ENCODE data around the gene PLXNA2.

Gene PLXNA2

DNA sequence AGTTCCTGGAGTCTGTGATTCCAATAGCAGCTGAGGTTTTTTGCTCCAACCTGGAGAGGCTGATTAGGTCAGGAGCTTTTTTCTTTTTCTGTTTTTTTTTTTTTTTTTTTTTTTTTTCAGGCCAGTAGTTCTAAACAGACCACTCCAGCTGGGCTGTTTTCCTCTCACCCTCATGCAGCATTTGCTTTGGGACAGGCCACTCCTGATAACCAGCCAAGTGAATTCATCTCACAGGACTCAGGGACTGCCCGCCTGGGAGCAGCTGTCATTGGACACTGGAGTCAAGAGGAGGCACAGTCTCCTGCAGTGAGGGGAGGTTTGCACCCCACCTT, 22.9 kb downstream of the PLXNA2 start:
- DNase-seq (ENCODE audit: low spot score) = no peak

DNA sequence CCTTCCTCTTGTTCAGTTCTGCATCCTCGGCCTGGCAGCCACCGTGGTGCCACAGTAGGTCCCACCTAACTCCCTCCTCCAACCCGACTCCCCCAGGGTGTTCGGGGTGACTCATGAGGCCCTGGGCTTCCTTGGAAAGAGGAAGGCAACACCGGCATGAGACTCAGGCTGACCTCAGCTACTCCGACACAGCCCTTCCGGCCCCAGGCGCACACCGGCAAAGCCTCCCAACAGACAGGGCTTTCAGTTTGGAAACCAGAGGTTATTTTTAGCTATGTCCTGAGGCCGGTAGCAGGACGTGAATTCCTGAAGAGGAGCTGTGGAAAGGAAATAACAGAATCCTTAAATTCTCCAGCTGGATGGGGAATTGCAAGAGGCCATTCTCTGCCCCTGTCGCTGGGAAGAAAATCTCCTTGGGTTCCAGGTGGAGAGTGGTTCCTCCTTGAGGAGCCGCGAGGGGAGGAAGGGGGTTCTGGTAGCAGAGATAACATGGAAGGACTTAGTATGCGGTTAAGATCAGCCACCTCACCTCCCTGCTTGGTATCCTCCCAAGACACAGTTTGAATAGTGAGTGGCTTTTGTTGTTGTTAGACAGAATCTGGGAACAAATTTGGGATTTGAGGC, 24.4 kb downstream of the PLXNA2 start:
- DNase-seq (ENCODE audit: low spot score) = no peak

DNA sequence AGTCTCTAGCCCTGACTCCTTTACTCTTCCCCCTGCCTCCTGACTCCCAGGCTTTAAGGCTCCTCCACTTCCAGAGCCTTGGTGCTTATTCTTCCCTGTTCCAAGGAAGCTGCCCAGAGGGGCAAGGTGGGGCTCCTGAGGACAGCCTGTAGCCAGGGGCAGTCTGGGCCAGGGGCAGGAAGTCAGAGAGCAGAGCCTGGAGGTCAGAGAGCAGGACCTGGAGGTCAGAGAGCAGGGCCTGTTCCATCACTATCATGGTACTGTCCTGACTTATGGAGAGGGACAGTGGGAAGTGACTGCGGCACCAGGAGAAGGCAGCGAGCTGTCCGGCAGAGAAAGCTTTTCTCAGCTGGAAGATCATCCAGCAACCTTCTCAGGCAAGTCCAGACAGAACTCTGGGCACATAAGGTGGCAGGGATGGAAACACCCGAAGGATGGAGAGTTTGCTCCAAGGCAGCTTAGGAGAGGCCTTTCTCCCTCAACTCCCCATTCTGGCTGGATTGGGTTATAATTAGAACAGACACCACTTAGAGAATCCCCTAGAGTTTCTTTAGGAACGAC, 25.0 kb downstream of the PLXNA2 start:
- no peak for DNase-seq (ENCODE audit: low spot score)

DNA sequence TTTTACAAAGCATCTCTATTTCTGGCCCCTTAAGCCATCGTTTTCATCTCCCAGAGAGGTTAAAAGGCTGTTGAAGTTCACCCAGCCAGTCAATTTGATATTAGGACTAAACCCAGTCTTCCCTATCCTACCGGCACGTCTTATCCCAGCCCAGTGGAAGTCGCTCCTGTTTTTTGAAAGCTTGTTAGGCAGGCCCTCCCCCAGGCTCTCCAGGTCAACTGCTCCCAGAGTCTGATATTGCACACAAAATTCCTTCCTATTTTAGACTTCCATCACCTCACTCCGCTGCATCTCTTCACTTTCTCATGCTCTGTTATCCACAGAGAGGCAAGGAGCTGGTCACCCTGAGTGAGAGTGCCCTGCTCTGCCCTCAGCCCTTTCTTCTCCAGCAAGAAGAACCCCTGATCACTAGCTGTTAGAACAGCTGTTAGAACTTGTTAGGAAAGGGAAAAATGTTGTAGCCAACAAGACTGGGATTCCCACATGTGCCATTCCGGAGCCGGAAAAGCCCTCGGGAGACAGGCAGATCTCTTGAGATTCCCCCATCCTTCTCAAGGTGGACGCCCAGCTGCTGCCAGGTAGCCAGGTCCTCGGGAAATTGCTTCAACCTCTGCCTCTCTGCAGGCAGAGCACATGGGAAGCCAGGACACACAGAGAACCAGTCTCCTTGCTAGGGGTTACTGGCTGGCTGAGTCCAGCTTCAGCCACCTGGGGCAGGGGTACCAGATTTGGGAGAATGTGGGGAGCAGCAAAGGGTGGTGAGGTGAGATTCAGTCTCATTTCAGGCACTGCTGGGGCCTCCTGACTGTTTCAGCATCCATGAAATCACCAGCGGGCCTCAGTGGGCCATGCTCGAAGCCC, 25.7 kb downstream of the PLXNA2 start:
- no peak for DNase-seq (ENCODE audit: low spot score)

DNA sequence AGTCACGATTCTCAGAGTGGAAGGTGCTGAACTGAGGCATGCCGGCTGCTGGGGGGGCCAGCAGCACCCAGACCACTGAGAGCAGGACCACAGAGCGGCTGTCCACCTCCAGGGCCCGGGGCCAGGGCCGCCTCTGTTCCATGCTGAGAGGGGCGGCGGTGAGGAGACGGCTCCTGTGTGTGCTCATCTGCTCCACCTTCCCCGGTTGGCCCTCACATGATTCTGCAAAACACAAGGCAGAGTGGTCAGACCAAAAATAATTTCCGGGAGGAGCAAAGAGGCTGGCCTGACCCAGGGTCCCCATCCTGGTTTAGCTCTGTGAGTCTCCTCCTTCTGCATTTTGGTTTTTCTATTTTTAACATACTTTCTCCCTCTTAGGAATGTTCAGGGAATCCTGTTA, 26.4 kb downstream of the PLXNA2 start:
- no peak for DNase-seq (ENCODE audit: low spot score)

DNA sequence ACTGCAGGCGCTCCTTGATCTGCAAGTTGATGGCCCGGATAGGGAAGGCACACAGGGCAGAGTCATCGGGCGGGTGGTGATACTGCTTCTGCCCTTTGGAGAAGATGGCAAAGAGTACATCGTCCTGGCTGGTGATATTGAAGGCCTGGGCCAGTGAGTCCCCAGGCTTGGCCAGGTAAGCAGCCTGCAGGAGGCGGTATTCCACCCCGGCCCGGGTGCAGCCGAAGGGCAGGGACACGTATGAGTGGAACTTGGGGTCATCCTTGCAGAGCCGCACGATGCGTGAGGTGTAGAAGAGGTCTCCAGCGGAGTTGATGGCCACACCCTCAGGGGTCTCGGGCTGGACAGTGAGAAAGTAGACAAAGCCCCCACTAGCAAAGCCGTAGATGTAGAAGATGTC, 27.4 kb downstream of the PLXNA2 start:
- no peak for DNase-seq (ENCODE audit: low spot score)

DNA sequence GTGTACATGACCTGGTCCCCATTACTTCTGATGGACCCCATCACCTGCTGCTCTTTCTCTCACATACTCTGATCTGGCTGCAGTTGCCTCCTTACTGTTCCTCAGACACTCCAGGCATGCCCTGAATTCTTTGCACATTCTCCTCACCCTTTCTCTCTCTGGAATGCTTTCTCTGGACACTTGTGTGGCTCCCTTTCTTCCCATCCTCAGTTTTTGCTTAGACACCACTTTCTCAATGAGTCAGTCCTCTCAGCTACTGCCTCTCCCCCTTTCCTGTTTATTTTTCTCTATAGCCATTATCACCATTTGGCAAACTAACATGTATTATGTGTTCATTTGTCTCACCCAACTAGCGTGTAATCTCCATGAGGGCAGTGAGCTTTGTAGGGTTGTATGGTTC, 28.1 kb downstream of the PLXNA2 start:
- DNase-seq (ENCODE audit: low spot score) = no peak

DNA sequence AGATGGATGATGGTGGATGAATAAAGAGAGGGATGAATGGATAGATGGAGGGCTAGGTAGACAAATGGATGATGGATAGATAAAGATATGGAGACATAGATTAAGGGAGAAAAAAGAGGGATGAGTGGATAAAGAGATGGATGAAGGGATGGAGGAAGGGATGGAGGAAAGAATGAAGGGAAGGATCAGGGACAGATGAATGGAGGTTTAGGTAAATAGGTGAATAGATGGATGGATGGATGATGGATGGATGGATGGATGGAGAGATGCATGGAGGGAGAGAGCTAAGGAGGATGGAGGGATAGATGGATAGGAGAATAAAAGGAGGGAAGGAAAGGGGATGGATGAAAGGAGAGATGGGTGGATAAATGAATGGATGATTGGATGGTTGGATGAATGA, 28.8 kb downstream of the PLXNA2 start:
- no peak for DNase-seq (ENCODE audit: low spot score)

DNA sequence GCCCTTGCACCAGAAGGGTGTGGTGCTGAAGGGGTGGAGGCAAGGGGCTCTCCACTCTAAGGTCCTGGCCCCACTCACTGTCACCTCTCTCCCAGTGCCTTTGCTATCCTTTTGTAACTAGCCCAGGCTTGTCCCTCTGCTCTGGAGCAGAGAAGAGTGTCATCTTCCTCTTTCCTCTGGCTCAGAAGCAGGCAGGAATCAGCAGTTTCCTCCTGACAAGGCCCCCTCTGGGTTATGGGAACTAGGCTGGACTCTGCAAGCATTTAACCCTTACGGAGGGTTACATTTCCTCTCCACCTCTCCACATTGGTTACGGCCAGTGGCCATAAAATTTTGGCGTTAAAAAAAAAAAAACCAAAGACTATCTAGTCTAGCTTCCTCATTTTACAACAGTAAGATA, 30.4 kb downstream of the PLXNA2 start:
- no peak for DNase-seq (ENCODE audit: low spot score)

DNA sequence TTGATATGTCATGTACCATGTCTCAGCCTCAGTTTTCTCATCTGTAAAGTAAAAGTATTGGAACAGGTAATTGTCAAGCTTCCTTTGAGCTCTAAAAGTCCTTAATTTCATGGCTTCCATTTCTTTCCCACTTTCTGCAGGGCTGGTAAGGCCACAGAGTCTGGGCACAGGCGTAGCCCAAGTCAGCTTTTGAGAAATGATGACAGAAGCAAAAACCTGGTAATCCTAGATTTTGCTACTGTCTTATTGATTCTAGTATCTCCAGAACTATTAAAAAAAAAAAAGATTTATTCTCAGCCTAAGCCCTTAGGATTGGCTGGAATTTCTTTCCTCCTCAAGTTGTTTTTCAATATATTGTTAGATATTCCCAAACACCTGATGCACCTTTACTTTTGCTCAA, 31.3 kb downstream of the PLXNA2 start:
- no peak for DNase-seq (ENCODE audit: low spot score)

DNA sequence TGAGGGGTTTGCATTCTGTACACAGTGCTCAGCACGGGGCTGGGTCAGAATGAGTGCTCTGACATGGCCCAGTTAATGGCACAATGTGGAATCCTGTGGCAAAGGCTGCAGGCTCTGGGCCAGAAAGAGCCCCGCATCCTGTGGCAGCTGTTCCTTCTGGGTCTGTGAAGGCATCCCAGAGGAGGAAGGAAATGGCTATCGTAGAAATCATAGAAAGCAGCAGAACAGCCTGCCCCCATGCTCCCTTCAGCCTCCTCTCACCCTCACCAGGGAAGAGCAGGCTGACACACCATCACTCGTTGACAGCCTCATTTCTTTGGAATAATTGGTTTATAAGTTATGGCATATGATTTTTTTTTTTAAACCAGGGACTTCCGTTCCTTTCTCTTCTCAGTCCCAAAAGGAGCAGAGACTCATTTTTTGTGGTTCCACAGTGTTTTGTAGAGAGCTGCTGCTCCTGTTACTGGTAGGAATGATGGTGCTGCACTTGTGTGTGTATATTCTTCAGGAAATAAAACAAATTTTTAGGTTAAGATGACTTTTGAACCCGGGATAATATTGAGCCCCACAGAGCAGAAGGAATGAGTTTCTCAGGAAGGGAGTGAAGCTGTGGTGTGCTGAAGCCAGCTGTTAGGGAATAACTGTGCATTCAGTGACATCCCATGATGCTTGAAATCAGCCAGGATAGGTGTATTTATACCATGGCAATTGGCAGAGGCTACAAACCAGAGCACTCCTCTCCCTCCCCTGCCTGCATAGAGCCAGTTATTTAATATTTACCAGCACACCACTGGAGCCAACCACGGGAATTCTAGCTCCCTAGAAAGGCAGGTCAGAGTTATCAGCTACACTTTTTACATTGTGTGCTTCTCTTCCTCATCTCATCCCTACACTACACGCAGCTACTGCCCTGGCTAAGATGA, 32.0 kb downstream of the PLXNA2 start:
- DNase-seq (ENCODE audit: low spot score) = no peak

DNA sequence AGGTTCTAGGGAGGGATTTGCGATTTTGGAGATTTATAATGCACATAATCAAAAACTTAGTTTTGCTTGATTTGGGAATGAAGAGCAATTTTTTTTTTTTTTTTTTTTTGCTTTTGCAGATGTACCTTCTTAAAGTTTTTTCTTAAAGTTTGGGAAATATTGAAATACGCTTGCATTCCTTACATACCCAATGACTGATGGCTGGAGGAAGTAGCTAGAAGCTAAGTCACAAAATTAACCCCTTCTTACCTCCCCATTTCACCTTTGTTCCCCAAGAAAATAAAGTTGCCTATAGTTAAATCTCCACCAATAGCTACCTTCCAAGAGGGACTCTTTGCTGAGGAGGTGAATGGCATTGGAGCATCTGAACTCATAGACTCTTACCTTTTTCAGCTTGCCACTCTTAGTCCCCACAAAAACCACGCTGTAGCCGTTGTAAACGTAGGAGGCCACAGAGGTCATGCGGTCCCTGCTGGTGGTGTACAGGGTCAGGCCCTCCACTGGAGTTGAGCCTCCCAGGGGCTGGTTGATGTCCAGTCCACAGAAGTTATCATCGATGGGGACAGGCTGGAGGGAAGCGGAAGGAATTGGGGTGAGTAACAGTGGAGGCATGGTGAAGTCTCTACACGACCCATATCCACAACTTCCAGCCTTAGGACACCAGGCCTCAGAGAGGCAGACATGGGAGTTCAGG, 34.1 kb downstream of the PLXNA2 start:
- DNase-seq (ENCODE audit: low spot score) = no peak

DNA sequence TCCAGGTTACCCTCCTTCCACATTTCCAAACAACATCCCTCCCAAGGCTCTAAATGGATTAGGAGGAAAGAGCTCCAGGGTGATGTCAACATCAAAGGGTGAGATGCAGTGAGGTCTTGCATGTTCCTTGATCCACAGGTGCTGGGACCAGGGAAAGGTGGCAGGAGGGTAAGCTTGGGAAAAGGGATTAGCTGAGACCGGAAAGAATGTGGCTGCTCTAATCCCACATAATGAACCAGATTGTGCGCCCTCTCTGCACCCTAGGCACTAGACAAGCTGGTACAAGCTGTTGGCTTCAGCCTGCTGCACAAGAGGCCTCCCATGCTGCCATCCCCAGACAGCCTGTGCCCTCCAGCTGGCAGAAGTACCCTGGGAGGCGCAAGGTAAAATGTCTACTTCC, 34.9 kb downstream of the PLXNA2 start:
- no peak for DNase-seq (ENCODE audit: low spot score)

DNA sequence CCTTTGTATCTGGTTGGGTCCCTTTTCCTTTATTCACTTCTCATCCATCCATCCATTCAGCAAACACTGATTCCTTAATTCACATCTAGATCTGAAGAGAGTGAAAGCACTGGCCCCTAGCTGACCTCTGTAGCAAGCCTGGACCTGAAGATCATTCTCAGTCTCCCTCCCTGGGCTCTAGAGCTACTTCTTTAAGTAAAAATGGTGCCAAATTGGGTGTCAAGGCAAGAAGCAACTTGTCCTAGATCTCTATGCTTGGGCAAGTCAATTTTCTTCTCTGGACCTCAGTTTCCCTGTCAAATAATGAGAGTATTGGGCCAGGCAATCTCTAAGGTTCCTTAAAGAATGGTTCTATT, 36.1 kb downstream of the PLXNA2 start:
- no peak for DNase-seq (ENCODE audit: low spot score)

DNA sequence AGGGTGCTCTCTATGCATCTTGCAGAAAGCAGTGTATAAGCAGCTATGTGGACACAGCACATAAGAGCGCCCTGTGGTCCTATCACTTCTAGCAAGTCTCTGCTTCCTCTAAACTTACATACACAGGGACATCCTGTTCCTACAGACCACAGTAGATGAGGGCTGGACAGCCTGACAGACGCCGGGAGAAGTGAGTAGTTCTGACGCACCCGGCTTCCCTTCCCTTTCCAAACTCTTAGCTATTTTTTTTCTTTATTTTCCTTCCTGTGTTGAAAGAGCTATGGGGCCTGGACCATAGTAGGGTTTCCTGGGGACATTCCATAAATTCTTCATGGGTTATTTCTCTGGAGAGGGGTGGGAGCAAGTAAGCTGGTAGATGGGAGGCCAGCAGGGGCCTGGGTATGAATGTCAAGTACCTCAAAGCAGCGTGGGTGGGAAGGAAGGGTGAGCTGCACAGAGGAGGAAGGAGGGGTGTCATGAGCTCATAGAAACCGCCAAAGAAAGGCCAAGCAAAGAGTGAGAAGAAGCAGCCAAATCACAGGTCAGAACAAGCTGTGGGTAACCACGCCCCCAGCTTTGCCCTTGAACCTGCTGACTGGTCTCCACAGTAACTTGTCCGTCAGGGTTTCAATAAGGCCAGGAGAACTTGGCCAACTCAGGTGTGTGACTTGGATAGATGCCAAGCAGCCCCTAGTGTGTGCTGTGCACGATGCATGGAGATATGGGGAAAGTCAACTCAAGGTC, 36.6 kb downstream of the PLXNA2 start:
- DNase-seq (ENCODE audit: low spot score) = no peak

DNA sequence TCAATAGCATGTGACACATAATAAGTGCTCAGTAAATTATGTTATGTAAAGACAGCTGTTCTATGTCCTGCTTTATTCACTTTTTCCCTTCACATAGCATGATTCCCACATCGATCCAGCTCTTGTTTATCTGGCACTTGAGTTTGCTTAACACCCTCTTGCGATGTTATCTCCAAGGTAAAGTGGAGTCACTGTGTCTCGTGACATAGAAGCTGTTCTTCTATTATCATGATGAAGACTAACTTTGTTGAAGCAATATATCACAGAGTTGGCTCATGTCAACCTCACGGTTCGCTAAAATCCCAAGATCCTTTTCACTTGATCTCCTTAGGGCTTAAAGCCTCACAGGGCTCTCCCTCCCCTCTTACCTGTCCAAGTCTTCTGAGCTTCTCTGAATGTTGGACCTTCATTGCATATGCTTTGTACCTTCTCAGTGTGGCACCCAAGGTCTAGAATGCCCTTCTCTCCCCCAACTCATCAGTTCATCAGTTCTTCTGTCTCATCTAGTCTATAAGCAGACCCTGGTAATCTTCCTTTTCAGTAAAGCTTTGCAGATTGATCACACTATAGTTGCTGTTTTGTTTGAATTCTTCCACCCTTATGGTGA, 38.0 kb downstream of the PLXNA2 start:
- DNase-seq (ENCODE audit: low spot score) = no peak

DNA sequence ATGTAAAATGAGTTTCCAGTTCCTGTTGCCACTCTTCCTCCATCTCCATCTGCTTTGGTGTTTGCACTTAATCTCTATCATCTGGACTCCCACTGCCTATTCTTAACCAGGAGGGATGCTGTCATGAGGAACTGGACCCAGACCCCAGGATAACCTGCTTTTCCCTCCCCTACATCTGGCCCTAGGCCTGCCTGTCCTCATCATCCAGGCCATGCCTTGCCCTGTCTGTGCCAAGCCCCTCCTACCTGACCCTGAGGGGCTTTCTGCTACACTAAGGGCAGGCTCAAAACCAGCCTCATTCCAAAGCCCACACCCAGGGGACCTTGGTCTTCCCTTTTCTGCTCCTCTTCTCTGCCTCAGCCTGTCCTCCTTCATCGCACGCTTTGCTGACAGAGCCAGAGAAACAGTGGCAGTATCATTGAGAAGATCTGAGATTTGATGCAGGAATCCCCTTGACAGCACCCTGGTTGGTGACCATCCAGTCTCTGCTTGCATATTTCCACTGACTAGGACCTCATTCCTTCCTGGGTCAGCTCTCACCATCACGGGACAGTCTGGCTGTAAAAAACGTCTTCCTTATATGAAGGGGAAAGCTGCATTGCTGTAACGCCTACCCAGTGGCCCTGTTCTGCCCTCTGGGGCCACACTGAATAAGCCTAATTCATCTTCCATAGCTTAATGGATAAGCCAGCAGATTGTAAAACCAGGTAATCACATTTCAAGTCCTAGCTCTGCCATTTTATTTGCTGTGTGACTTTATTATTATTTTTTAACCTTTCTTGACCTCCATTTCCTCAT, 38.8 kb downstream of the PLXNA2 start:
- DNase-seq (ENCODE audit: low spot score) = no peak

DNA sequence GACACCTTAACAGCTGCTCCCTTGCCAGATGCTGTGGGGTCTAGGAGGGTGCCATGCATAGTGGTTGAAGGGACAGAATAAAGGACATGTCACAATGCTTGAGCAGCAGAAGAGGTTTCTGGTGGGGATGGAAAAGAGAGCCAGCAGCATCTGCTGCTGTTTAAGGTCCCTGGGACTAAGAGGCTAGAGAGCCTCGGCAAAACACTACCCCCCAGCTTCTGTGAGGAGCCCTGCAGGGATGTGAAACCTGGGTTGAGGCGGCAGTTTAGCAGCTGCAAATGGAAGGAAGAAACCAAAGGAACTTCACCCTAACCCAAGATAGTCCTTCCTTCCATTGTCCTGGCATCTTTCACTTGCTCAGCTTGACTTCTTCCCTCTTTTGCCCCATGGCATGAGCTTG, 39.4 kb downstream of the PLXNA2 start:
- no peak for DNase-seq (ENCODE audit: low spot score)

DNA sequence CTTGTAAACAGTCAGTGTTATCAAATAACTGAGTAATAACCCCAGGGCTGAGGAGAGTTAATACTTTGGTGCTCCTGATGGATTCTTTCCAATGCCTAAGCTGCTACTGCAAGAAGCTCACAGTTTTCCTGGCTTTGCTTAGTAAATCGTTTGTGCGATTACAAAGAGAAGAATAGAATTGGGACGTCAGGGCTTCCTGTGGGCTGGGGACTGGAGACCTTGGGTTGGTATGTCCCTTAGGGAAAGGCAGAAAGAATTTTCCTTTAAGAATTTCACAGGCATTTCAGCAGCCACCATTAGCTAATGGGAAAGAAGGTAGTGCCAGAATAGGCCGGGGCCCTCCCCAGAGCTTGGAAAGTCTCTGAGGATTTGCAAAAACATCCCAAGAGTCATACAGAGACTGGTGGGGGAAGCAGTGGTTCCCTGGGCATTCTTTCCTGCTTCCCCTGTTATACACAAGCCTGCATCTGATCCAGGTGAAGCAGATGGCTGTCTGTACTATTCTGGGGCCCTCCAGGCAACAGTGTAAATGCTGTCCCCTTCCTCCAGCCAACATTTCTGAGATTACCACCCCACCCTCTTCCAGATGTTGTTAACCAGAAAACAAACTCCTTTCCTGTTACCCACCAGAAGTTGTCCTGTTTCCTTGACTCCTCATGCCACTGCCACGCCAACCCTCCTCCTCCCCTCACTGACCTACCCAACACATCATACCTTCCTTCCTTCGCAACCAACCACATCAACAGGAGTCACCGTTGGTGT, 40.2 kb downstream of the PLXNA2 start:
- DNase-seq (ENCODE audit: low spot score) = no peak
